Common myeloid progenitor, CD34-positive (primary cell): Measurements from ENCODE around the gene SLC39A10.
A peak's percentile ranks its signal among the peaks of the same experiment; 100 is the strongest.
"Not testable (repeated sequence)": the region's sequence is repeated elsewhere in the genome, so short reads cannot be mapped to it uniquely, and the experiment has no call there.

ENCODE experiments used
- CTCF ChIA-PET: fragments of 350-600 bp; sonication (Branson Sonifier 250); formaldehyde crosslinking; loops from one replicate; lab custom pipeline; 2021; ENCODE audit warnings: antibody characterized with exemption; lab: Charles Lee
- POLR2A ChIA-PET: fragments of 350-600 bp; sonication (Branson Sonifier 250); formaldehyde crosslinking; loops from one replicate; lab custom pipeline; 2021; ENCODE audit warnings: antibody characterized with exemption; lab: Charles Lee
- DNase-seq, 3 donors: peaks; one replicate each; pipeline versions ENCODE4 v3.0.0 to v3.0.0-alpha.2; 2013
- H3K27ac ChIP-seq, 2 experiments: 1 replicate in 1 of 2; 2 replicates in 1 of 2; pipeline ENCODE4 v1.7.0; 2013; ENCODE audit warnings: inconsistent platforms in 2 of 2, low read length in 2 of 2, mild to moderate bottlenecking in 2 of 2, low read depth in 1 of 2, moderate library complexity in 1 of 2; ENCODE audit not compliant: severe bottlenecking in 2 of 2, insufficient read depth in 1 of 2, poor library complexity in 1 of 2
- H3K27me3 ChIP-seq, 5 experiments: replicated peaks in 2 of 5; 1 replicate in 3 of 5; 2 replicates in 2 of 5; pipeline versions ENCODE4 v1.6.1 to v1.7.0; 2013; ENCODE audit warnings: low read length in 4 of 5, mild to moderate bottlenecking in 2 of 5, moderate library complexity in 2 of 5, inconsistent platforms in 1 of 5; ENCODE audit not compliant: insufficient read depth in 5 of 5, control insufficient read depth in 4 of 5
- H3K36me3 ChIP-seq, 4 experiments: 1 replicate in 2 of 4; 2 replicates in 2 of 4; pipeline versions ENCODE4 v1.6.1 to v1.7.0; 2013; ENCODE audit warnings: low read length in 3 of 4, control low read depth in 1 of 4, mild to moderate bottlenecking in 1 of 4; ENCODE audit not compliant: control insufficient read depth in 4 of 4, insufficient read depth in 4 of 4
- H3K4me1 ChIP-seq, 4 experiments: 1 replicate in 3 of 4; 2 replicates in 1 of 4; pipeline versions ENCODE4 v1.6.1 to v1.7.1; 2013; ENCODE audit warnings: low read length in 3 of 4, mild to moderate bottlenecking in 3 of 4, control low read depth in 1 of 4, inconsistent platforms in 1 of 4, moderate library complexity in 1 of 4; ENCODE audit not compliant: control insufficient read depth in 4 of 4, insufficient read depth in 4 of 4; ENCODE audit errors: control extremely low read depth in 1 of 4
- H3K4me3 ChIP-seq, 7 experiments: 1 replicate in 4 of 7; 2 replicates in 3 of 7; pipeline versions ENCODE4 v1.5.1 to v1.7.0; 2013; ENCODE audit warnings: mild to moderate bottlenecking in 7 of 7, low read length in 6 of 7, moderate library complexity in 6 of 7, inconsistent platforms in 2 of 7, low read depth in 2 of 7, control low read depth in 1 of 7; ENCODE audit not compliant: insufficient read depth in 4 of 7, control insufficient read depth in 1 of 7; ENCODE audit errors: extremely low read depth in 1 of 7
- H3K9me3 ChIP-seq, 5 experiments: 1 replicate in 4 of 5; 2 replicates in 1 of 5; pipeline versions ENCODE4 v1.6.1 to v1.7.1; 2013; ENCODE audit warnings: low read length in 4 of 5, mild to moderate bottlenecking in 2 of 5, inconsistent platforms in 1 of 5, low read depth in 1 of 5, moderate library complexity in 1 of 5; ENCODE audit not compliant: control insufficient read depth in 4 of 5, insufficient read depth in 2 of 5; ENCODE audit errors: control extremely low read depth in 1 of 5
- WGBS: methylation state at CpG from one replicate; pipeline ENCODE4 v1.1.5; 2013; ENCODE audit not compliant: insufficient coverage; 5-methylcytosine and 5-hydroxymethylcytosine counted together

The SLC39A10 gene

DNA sequence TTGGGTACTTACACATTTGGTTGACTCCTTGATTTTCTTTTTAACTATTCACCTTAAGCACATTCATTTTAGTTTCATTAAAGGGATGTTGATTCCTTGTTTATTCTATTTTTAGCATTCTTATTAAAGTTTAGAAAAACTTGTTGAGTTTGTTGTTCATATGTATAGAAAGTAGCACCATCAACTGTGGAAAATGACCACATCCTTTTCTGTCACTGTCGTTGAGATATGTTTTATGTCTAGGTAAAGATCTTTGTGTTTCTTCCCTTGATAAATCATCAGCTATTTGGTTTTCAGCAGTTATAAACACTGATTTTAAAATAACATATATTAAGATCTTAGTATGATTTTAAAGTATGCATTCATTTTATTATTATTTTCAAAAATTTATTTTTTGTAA lies 25.1 kb downstream of the SLC39A10 start:
- Histone ChIP-seq H3K4me3 (no peak overlapping the region), H3K27me3 (no peaks in the 10 kb centered on the region), H3K9me3 (no peaks in the 10 kb centered on the region), H3K36me3 (peaks cover 10 to 28% (median 20%) of the 10 kb centered on the region in 4 experiments), H3K4me1 (peaks cover 0 to 13% (median 4%) of the 10 kb centered on the region in 4 experiments), H3K27ac (no peak overlapping the region)
- WGBS = no CpG with 5 or more reads among the region's 1 CpG
- peak in 2 of 3 donors; percentile 9 to 30 for DNase-seq
- POLR2A ChIA-PET = no interaction called here
- CTCF ChIA-PET = no interaction called here

DNA sequence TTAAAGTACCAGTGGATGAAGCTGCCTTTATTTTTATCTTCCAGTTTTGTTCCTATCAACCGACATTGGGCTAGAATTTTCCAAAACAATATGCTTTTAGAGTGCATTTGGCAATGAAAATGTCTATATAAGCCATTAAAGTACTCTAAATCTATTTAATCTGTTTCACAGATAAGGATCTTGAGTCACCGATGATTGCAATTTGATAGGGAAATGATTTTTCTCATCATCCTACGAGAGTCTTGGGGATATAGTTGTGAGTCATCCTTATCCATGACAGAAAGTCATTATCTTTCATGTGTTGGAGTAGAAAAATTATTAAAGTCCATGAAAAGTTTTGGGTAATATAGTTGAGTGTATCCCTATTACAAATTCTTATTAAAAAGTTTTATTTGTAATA lies 26.1 kb downstream of the SLC39A10 start:
- Histone ChIP-seq H3K36me3 (peaks cover 10 to 29% (median 20%) of the 10 kb centered on the region in 4 experiments), H3K4me3 (no peak overlapping the region), H3K4me1 (peaks cover 0 to 13% (median 4%) of the 10 kb centered on the region in 4 experiments), H3K9me3 (no peaks in the 10 kb centered on the region), H3K27ac (no peak overlapping the region), H3K27me3 (no peaks in the 10 kb centered on the region)
- ChIA-PET CTCF (no interaction called here), POLR2A (no interaction called here)
- no peak for DNase-seq
- 100% methylated on average over 2 of the region's 3 CpGs for WGBS

DNA sequence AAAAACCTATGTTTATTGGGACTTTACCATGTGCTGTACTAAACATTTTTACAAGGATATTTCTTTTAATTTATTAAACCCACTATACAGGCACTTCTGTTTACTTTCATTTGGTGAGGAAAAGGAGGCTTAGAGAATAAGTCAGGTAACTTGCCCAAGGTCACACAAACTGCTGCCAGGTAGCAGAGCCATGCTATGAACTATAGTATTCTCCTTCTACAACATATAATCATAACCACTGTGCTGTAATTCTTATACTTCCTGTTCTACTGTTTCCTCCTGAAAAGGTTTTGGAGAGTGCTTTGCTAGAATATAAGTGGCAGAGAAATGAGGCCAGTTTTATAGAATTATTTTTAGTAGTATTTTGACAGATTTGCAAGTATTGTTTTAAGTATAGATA lies 29.5 kb downstream of the SLC39A10 start:
- H3K4me3 ChIP-seq = no peak overlapping the region
- CTCF ChIA-PET = no interaction called here
- peaks cover 0 to 23% (median 18%) of the 10 kb centered on the region in 4 experiments for H3K36me3 ChIP-seq
- H3K27ac ChIP-seq = peak overlapping the region in 1 of 2 experiments; percentile 41
- H3K4me1 ChIP-seq = peaks cover 0 to 13% (median 4%) of the 10 kb centered on the region in 4 experiments
- POLR2A ChIA-PET = no interaction called here
- H3K27me3 ChIP-seq = no peaks in the 10 kb centered on the region
- peaks cover 0 to 13% (median 1%) of the 10 kb centered on the region in 5 experiments for H3K9me3 ChIP-seq
- DNase-seq = peak in 1 of 3 donors; percentile 14

DNA sequence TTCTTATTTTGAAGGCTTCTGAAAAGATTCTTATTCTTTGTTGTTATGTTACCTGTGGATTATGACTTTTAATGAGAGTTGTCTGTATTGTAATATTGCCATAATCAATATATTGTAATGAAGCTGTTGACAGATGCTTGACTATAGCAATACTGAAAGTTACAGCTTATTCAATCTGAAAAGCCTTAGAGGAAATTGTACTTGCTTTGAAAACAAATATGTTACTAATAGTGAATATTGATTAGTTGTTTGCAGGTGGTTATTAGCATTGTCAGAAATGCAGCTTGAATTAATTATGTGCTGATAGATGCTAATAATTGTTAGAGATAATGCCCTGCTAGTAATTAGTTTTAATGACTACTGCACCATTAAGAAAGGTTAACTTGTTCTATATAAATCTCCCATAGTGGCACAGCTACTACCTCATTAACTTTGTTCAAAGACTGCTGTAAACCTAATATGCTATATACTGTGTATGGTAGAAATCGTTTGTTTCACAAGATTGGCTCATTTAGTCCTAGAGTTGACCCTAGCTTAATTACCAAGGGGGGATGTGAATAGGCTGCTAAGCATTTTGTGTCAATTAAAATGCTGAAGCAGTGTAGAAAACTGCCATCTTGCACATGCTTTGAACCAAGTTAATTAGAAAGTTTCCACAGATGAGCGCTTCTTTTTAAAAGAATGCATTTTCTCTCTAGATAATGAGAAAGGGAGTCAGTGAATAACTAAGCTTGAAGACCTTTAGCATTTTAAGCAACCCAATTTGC lies 30.5 kb downstream of the SLC39A10 start:
- no CpG with 5 or more reads among the region's 2 CpGs for WGBS
- no peaks in the 10 kb centered on the region for H3K27me3 ChIP-seq
- ChIA-PET POLR2A (no interaction called here), CTCF (interaction anchor here (0.8 to 1.2 kb wide), 3 partner anchors 13 to 19 kb away, joined by 3 read pairs; no protein-coding TSS in a partner anchor)
- peaks cover 0 to 13% (median 4%) of the 10 kb centered on the region in 4 experiments for H3K4me1 ChIP-seq
- H3K36me3 ChIP-seq = peaks cover 0 to 23% (median 18%) of the 10 kb centered on the region in 4 experiments
- peak overlapping the region in 1 of 2 experiments; percentile 41 for H3K27ac ChIP-seq
- H3K4me3 ChIP-seq = no peak overlapping the region
- no peak for DNase-seq
- peaks cover 0 to 20% (median 3%) of the 10 kb centered on the region in 5 experiments for H3K9me3 ChIP-seq

DNA sequence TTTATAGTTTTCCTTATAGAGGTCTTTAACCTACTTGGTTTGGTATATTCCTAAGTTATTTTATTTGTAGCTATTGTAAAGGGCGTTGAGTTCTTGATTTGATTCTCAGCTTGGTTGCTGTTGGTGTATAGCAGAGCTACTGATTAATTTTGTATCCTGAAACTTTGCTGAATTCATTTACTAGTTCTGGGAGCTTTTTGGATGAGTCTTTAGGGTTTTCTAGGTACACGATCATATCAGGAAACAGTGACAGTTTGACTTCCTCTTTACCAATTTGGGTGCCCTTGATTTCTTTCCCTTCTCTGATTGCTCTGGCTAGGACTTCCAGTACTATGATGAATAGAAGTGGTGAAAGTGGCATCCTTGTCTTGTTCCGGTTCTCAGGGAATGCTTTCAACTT lies 35.5 kb downstream of the SLC39A10 start:
- H3K4me3 ChIP-seq, POLR2A ChIA-PET, H3K27me3 ChIP-seq, CTCF ChIA-PET, DNase-seq, H3K4me1 ChIP-seq, H3K27ac ChIP-seq: not testable (repeated sequence)
- no CpG with 5 or more reads among the region's 3 CpGs for WGBS
- H3K9me3 ChIP-seq = peaks cover 3 to 49% (median 16%) of the 10 kb centered on the region in 5 experiments
- peaks cover 10 to 43% (median 19%) of the 10 kb centered on the region in 4 experiments for H3K36me3 ChIP-seq

DNA sequence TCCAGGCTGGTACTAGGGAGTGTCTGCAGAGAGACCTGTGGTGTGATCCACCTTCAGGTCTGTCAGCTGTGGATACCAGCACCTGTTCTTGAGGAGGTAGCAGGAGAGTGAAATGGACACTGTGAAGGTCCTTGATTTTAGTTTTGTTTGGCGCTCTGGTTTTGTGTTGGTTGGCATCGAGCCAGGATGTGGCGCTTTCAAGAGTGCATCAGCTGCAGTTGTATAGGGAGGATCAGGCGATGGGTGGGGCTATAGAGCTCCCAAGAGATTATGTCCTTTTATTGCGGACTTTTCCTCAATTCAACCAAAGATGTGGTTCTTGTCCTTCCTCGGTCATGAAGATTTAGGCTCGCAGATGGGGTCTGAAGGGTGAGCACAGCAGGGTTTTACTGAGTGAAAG lies 37.5 kb downstream of the SLC39A10 start:
- Histone ChIP-seq H3K4me3 (no peak overlapping the region), H3K36me3 (peaks cover 6 to 52% (median 16%) of the 10 kb centered on the region in 4 experiments), H3K9me3 (peaks cover 6 to 60% (median 16%) of the 10 kb centered on the region in 5 experiments), H3K4me1 (no peaks in the 10 kb centered on the region), H3K27me3 (no peaks in the 10 kb centered on the region), H3K27ac (no peak overlapping the region)
- DNase-seq = no peak
- WGBS = 100% methylated on average over 6 of the region's 7 CpGs
- ChIA-PET CTCF (no interaction called here), POLR2A (no interaction called here)

DNA sequence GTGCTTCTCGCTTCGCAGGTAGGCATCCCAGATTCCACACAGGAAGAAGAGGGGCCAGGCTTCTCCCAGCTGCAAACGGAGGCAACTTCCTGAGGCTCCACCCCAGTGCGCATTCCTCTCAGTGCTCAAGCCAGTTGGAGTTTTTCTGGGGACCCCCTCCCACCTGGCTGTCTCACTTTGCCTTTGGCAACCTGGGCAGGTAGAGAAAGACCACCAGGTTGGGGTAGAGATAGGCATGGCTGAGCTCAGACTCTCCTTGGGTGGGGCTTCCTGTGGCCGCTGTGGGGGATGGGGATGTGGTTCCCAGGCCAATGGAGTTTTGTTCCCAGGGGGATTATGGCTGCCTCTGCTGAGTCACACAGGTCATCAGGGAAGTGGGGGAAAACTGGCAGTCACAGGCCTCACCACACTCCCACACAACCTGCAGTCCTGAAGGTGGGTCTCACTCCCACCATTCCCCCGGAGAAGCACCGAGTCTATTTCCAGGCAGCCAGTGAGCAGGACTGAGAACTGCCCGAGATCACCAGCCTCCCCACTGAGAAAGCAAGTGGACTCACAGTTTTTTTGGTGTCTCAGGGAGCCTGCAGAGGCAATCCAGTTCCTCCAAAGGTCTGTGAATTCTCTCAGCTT lies 38.1 kb downstream of the SLC39A10 start:
- no peak overlapping the region for H3K27ac ChIP-seq
- ChIA-PET POLR2A (no interaction called here), CTCF (no interaction called here)
- DNase-seq = no peak
- no peak overlapping the region for H3K4me3 ChIP-seq
- WGBS = 82% methylated on average over 6 of the region's 8 CpGs
- peaks cover 7 to 64% (median 18%) of the 10 kb centered on the region in 5 experiments for H3K9me3 ChIP-seq
- no peaks in the 10 kb centered on the region for H3K27me3 ChIP-seq
- peaks cover 7 to 53% (median 16%) of the 10 kb centered on the region in 4 experiments for H3K36me3 ChIP-seq
- no peaks in the 10 kb centered on the region for H3K4me1 ChIP-seq
